Gastroesophageal sphincter (tissue), 3 donors: ENCODE measurements around the gene MTERF4.

Source experiments
- POLR2A ChIP-seq, 2 donors: fragments of 450-650 bp; IDR thresholded peaks; one replicate each; pipeline ENCODE4 v1.6.1; 2017; ENCODE audit warnings: antibody characterized with exemption in 2 of 2, mild to moderate bottlenecking in 2 of 2, moderate library complexity in 1 of 2
- POLR2AphosphoS5 ChIP-seq: sonication (generic); formaldehyde crosslinking; IDR thresholded peaks from one replicate; pipeline ENCODE4 v1.6.1; 2017; ENCODE audit warnings: antibody characterized with exemption
- TF ChIP-seq, protein P1 (sequence below), 4 experiments: fragments of 200-600 bp in 2 of 4; fragments of 450-650 bp in 2 of 4; sonication (generic) in 1 of 4; IDR thresholded peaks; one replicate each; pipeline ENCODE4 v1.5.1; 2017 to 2019; ENCODE audit warnings: antibody characterized with exemption in 4 of 4, mild to moderate bottlenecking in 2 of 4, moderate library complexity in 2 of 4

DNA sequence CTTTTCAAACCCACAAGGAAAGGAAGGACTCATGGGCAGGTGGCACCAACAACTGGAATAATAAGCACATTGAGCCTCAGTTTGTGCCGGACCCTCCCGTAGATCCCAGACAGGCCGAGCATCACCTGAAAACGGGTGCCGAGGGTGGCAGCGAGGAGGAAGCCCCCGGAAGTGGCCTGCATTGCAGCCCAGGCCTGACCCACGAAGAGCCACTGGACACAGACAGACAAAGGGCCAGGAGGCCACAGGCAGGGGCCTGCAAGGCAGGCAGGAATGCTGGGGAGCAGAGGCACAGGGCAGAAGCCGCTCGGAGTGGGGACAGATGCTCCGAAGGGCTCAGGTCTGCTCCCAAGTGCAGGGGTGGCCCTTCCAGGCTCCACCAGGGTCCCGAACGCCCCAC is 31.7 kb downstream of the MTERF4 start:
- TF ChIP-seq POLR2A (IDR thresholded peaks at IDR 0.05) (no peak), POLR2AphosphoS5 (no peak)
- TF ChIP-seq, protein P1, sequence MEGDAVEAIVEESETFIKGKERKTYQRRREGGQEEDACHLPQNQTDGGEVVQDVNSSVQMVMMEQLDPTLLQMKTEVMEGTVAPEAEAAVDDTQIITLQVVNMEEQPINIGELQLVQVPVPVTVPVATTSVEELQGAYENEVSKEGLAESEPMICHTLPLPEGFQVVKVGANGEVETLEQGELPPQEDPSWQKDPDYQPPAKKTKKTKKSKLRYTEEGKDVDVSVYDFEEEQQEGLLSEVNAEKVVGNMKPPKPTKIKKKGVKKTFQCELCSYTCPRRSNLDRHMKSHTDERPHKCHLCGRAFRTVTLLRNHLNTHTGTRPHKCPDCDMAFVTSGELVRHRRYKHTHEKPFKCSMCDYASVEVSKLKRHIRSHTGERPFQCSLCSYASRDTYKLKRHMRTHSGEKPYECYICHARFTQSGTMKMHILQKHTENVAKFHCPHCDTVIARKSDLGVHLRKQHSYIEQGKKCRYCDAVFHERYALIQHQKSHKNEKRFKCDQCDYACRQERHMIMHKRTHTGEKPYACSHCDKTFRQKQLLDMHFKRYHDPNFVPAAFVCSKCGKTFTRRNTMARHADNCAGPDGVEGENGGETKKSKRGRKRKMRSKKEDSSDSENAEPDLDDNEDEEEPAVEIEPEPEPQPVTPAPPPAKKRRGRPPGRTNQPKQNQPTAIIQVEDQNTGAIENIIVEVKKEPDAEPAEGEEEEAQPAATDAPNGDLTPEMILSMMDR (IDR thresholded peaks at IDR 0.05), result no peak
